GM12878 (cell line): ENCODE measurements around the gene WDR72. TPM values are rescaled to one million over a fixed set of nuclear protein-coding genes. Genes with fewer than 3 reads are reported as not detected.

Experiments used
- ATAC-seq: fragments of 200-7000 bp; cut with Tn5 transposase; 3 replicates; pipeline ENCODE4 v1.9.1; 2020; ENCODE audit warnings: mild to moderate bottlenecking, moderate library complexity
- BruUV-seq: library from RNA; stranded (reverse); fragments of 400-500 nt; replicated peaks from 2 replicates; lab custom pipeline; 2021; lab: Mats Ljungman, UMichigan
- CTCF ChIA-PET: fragments of 300-600 bp; sonication (Branson Sonifier 250); formaldehyde crosslinking; extraction: SDS; loops from one replicate; lab custom pipeline; 2021; ENCODE audit warnings: inconsistent platforms; lab: Yijun Ruan, JAX
- POLR2A ChIA-PET: fragments of 350-600 bp; formaldehyde crosslinking; extraction: SDS; loops from one replicate; lab custom pipeline; 2021; ENCODE audit warnings: inconsistent platforms; lab: Charles Lee
- RAD21 ChIA-PET: fragments of 300-600 bp; sonication (Branson Sonifier 250); formaldehyde crosslinking; loops from one replicate; lab custom pipeline; 2023; ENCODE audit warnings: antibody characterized with exemption; ENCODE audit not compliant: unreplicated experiment; lab: Charles Lee
- SMC1A ChIA-PET: fragments of 300-600 bp; sonication (Branson Sonifier 250); formaldehyde crosslinking; loops from one replicate; lab custom pipeline; 2023; ENCODE audit not compliant: unreplicated experiment, uncharacterized antibody; lab: Charles Lee
- DNase-seq: peaks from one replicate; pipeline ENCODE4 v3.0.0-alpha.2; 2011; ENCODE audit warnings: low read depth, low spot score
- FAIRE-seq: peaks from 3 replicates; lab custom pipeline; 2011; peaks lifted over from hg19 to GRCh38; lab: Jason Lieb, UNC
- H2AFZ ChIP-seq: 2 replicates; pipeline ENCODE4 v1.6.0; 2011; ENCODE audit warnings: low read depth, low read length, control low read depth; ENCODE audit not compliant: control insufficient read depth
- H3K27ac ChIP-seq: 2 replicates; pipeline ENCODE4 v1.5.1; 2011; ENCODE audit warnings: control low read depth; ENCODE audit not compliant: control insufficient read depth, insufficient read depth
- H3K27me3 ChIP-seq, 2 experiments: replicated peaks in 1 of 2; 2 replicates each; pipeline versions ENCODE4 v1.6.0 to v1.6.1; 2011; ENCODE audit warnings: low read length in 1 of 2; ENCODE audit not compliant: control insufficient read depth in 2 of 2, insufficient read depth in 2 of 2
- H3K36me3 ChIP-seq, 2 experiments: 2 replicates each; pipeline ENCODE4 v1.5.1; 2011; ENCODE audit warnings: low read length in 1 of 2; ENCODE audit not compliant: control insufficient read depth in 2 of 2, insufficient read depth in 2 of 2
- H3K4me1 ChIP-seq: 2 replicates; pipeline ENCODE4 v1.6.1; 2011; ENCODE audit warnings: mild to moderate bottlenecking, low read length, moderate library complexity, mixed read lengths; ENCODE audit not compliant: control insufficient read depth, insufficient read depth
- H3K4me2 ChIP-seq: 2 replicates; pipeline ENCODE4 v1.6.0; 2011; ENCODE audit warnings: control low read depth; ENCODE audit not compliant: control insufficient read depth, insufficient read depth
- H3K4me3 ChIP-seq: fragments of 200-600 bp; sonication (generic); 2 replicates; pipeline ENCODE4 v1.5.1; 2016
- H3K79me2 ChIP-seq: 2 replicates; pipeline ENCODE4 v1.6.0; 2011; ENCODE audit warnings: low read length; ENCODE audit not compliant: control insufficient read depth, insufficient read depth
- H3K9ac ChIP-seq: 2 replicates; pipeline ENCODE4 v1.8.0; 2011; ENCODE audit warnings: low read length, control low read depth, mixed read lengths; ENCODE audit not compliant: control insufficient read depth, insufficient read depth
- H3K9me3 ChIP-seq: replicated peaks from 3 replicates; pipeline ENCODE4 v1.5.1; 2011; ENCODE audit warnings: mild to moderate bottlenecking, low read length; ENCODE audit not compliant: control insufficient read depth, insufficient read depth
- H4K20me1 ChIP-seq: 2 replicates; pipeline ENCODE4 v1.6.0; 2011; ENCODE audit not compliant: control insufficient read depth, insufficient read depth
- CHD2 ChIP-seq: IDR thresholded peaks from 2 replicates; pipeline ENCODE4 v1.6.1; 2011; ENCODE audit warnings: low read depth, low read length, improper control_type of control experiment, borderline replicate concordance
- DPF2 ChIP-seq: fragments of 450-650 bp; IDR thresholded peaks from 2 replicates; pipeline ENCODE4 v1.6.1; 2017; ENCODE audit warnings: mild to moderate bottlenecking
- IKZF1 ChIP-seq: fragments of 450-650 bp; conservative IDR thresholded peaks from 2 replicates; pipeline ENCODE4 v1.6.1; 2017; ENCODE audit warnings: antibody characterized with exemption, mild to moderate bottlenecking
- IKZF2 ChIP-seq, 2 experiments: fragments of 450-650 bp; IDR thresholded peaks; 2 replicates each; pipeline ENCODE4 v1.6.1; 2017; ENCODE audit warnings: mild to moderate bottlenecking in 2 of 2, moderate library complexity in 2 of 2
- MEF2B ChIP-seq: fragments of 450-650 bp; IDR thresholded peaks from 2 replicates; pipeline ENCODE4 v1.6.1; 2018; ENCODE audit warnings: mild to moderate bottlenecking, moderate library complexity; ENCODE audit not compliant: partially characterized antibody, poor library complexity, severe bottlenecking
- SMAD1 ChIP-seq: fragments of 450-650 bp; IDR thresholded peaks from 2 replicates; pipeline ENCODE4 v1.6.1; 2018; ENCODE audit warnings: mild to moderate bottlenecking, low read depth; ENCODE audit not compliant: partially characterized antibody
- YY1 ChIP-seq: IDR thresholded peaks from 2 replicates; pipeline ENCODE4 v1.6.1; 2011; ENCODE audit warnings: low read depth, mild to moderate bottlenecking, low read length
- ZBTB33 ChIP-seq: fragments of 450-650 bp; IDR thresholded peaks from 2 replicates; pipeline ENCODE4 v1.6.1; 2017; ENCODE audit warnings: mild to moderate bottlenecking
- ZNF217 ChIP-seq: fragments of 450-650 bp; IDR thresholded peaks from 2 replicates; pipeline ENCODE4 v1.6.1; 2017; ENCODE audit warnings: antibody characterized with exemption, mild to moderate bottlenecking
- ZSCAN29 ChIP-seq: fragments of 450-650 bp; IDR thresholded peaks from 2 replicates; pipeline ENCODE4 v1.6.1; 2017; ENCODE audit warnings: mild to moderate bottlenecking, moderate library complexity
- ZZZ3 ChIP-seq: IDR thresholded peaks from 2 replicates; pipeline ENCODE4 v1.6.1; 2011; ENCODE audit warnings: low read depth; ENCODE audit not compliant: control insufficient read depth, insufficient read length
- WGBS: methylation state at CpG from one replicate; pipeline ENCODE4 v1.1.6; 2016; ENCODE audit warnings: low lambda C conversion rate; ENCODE audit not compliant: insufficient replicate concordance, insufficient coverage; ENCODE audit errors: missing lambda C conversion rate; 5-methylcytosine and 5-hydroxymethylcytosine counted together
- in situ Hi-C: fragments of 300-500 bp; cut with MboI; formaldehyde crosslinking; loops from 9 replicates; pipeline ENCODE4 v1.14.3; 2018; ENCODE audit warnings: mixed read lengths
- intact Hi-C: fragments of 100-400 bp; cut with micrococcal nuclease; formaldehyde crosslinking; loops from one replicate; pipeline ENCODE4 v1.14.2; 2022; ENCODE audit not compliant: unreplicated experiment
- polyA plus RNA-seq, 11 experiments: library from polyadenylated mRNA; depleted of rRNA in 4 of 11; unstranded in 6 of 11; stranded (reverse) in 5 of 11; fragments of >200 nt; fragmentation: Nextera tagmentation in 4 of 11; fragmentation: Illumina TruSeq in 1 of 11; extraction: Ambion mirVana in 4 of 11; extraction: Trizol in 1 of 11; gene quantifications; 1 replicate in 1 of 11; 2 replicates in 10 of 11; pipeline versions ENCODE4 v1.2.1 to v1.2.3, GENCODE V29; 2011 to 2016; ENCODE audit warnings: inconsistent platforms in 2 of 11, missing spikeins in 2 of 11, low read depth in 1 of 11
- total RNA-seq, 4 experiments: library from RNA; depleted of rRNA in 3 of 4; stranded (reverse); fragments of >200 nt in 3 of 4; fragmentation: Illumina TruSeq in 1 of 4; extraction: Trizol in 1 of 4; gene quantifications; 2 replicates each; pipeline versions ENCODE4 v1.2.1 to v1.2.3, GENCODE V29; 2013 to 2021
- TF ChIP-seq, protein P1 (sequence below): fragments of 450-650 bp; IDR thresholded peaks from 2 replicates; pipeline ENCODE4 v1.6.1; 2017; ENCODE audit warnings: low read depth, mild to moderate bottlenecking, moderate library complexity

WDR72 gene
- total and polyA plus RNA-seq, 10 of the 15 experiments (the other 5 are each of a cell fraction or from before 2014, with no cell fraction given): 0.03 TPM; not detected in 9

DNA sequence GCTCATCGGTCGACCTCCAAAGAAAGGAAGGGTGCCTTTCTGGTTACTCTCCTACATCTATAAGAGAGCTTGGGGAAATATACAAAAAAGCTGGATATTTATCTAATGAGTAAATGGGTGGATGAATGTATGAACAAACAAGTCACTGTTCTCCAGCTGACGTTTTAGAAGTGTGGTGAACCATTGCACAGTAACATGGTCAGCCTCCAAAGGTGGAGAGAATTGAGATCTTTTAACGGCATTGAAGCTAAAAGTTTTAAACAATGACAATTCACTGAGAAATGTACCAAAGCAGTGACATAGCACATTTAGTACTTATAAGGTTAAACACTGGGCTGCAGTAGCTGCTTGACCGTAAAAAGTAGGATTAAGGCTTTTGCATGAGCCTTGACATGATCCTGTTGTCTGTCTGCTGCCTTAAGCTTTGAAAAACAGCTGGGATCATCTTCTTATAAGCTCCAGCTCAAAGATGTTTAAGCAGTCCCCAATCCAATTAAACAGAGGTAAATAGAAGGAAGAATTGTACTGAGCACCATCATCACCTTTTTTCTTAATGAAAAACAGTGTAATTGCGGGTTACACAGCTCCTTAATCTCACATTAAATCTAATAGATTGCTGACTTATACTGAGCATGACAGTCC, 222.9 kb downstream of the WDR72 start:
- WGBS: 18% methylated on average over 6 of the region's 6 CpGs
- no TSS peak for BruUV-seq
- Histone ChIP-seq H3K79me2 (no peaks in the 10 kb centered on the region), H3K4me2 (no peak overlapping the region), H3K36me3 (no peaks in the 10 kb centered on the region), H3K4me3 (no peak overlapping the region)
- DNase-seq (no peak), FAIRE-seq (no peak)
- RAD21 ChIA-PET: no interaction called here
- in situ Hi-C loops: no loop called here
- no peak for TF ChIP-seq DPF2
- TF ChIP-seq IKZF2 (IDR thresholded peaks at IDR 0.05): no peak
- TF ChIP-seq CHD2: no peak
- TF ChIP-seq, protein P1, sequence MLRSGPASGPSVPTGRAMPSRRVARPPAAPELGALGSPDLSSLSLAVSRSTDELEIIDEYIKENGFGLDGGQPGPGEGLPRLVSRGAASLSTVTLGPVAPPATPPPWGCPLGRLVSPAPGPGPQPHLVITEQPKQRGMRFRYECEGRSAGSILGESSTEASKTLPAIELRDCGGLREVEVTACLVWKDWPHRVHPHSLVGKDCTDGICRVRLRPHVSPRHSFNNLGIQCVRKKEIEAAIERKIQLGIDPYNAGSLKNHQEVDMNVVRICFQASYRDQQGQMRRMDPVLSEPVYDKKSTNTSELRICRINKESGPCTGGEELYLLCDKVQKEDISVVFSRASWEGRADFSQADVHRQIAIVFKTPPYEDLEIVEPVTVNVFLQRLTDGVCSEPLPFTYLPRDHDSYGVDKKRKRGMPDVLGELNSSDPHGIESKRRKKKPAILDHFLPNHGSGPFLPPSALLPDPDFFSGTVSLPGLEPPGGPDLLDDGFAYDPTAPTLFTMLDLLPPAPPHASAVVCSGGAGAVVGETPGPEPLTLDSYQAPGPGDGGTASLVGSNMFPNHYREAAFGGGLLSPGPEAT: no peak
- no peak for TF ChIP-seq ZNF217
- TF ChIP-seq, all 136 proteins: peak for 0
- H3K27ac ChIP-seq: no peak overlapping the region
- ATAC-seq: no peak
- no peaks in the 10 kb centered on the region for H3K9me3 ChIP-seq
- no peaks in the 10 kb centered on the region; a peak in 1 of 4 replicates for H3K27me3 ChIP-seq
- H4K20me1 ChIP-seq: no peaks in the 10 kb centered on the region
- intact Hi-C loops: no loop called here
- ChIA-PET POLR2A (no interaction called here), CTCF (interaction anchor here (1.1 kb wide), 1 partner anchor 10 kb away, joined by 8 read pairs; no protein-coding TSS in a partner anchor), SMC1A (interaction anchor here (1.4 to 1.8 kb wide), 2 partner anchors 10 to 13 kb away, joined by 6 read pairs; no protein-coding TSS in a partner anchor)
- no peak overlapping the region for H2AFZ ChIP-seq
- no peaks in the 10 kb centered on the region for H3K4me1 ChIP-seq
- H3K9ac ChIP-seq: no peak overlapping the region

DNA sequence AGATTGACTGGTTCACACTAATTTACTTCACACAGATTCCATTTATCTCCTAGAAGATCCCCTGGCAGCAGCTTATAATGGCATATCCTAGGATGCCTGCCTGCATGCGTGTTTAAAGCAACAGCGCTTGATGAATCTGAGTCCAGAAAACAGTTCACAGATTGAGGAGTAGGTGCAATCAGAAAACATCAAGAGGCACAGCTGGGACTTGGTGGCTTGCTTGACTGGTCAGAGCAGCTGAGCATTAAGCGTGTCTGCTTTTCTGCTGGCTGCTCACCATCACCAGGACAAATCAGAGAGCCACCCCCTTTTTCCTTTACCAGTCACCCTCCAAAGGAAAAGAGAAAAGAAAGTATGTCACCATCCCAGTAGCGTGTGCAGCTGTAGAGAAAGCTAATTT, 223.6 kb downstream of the WDR72 start:
- H3K36me3 ChIP-seq: no peaks in the 10 kb centered on the region
- WGBS: 11% methylated on average over 4 of the region's 4 CpGs
- no peak for DNase-seq
- no peaks in the 10 kb centered on the region for H4K20me1 ChIP-seq
- H3K4me3 ChIP-seq: no peak overlapping the region
- H3K9ac ChIP-seq: no peak overlapping the region
- H2AFZ ChIP-seq: no peak overlapping the region
- ChIA-PET CTCF (no interaction called here), POLR2A (no interaction called here), SMC1A (interaction anchor here (1.8 kb wide), 1 partner anchor 14 kb away, joined by 6 read pairs; no protein-coding TSS in a partner anchor), RAD21 (no interaction called here)
- ATAC-seq: no peak
- H3K27ac ChIP-seq: no peak overlapping the region
- no peak overlapping the region for H3K4me2 ChIP-seq
- in situ Hi-C loops: no loop called here
- no peaks in the 10 kb centered on the region; a peak in 1 of 4 replicates for H3K27me3 ChIP-seq
- no peaks in the 10 kb centered on the region for H3K79me2 ChIP-seq
- H3K9me3 ChIP-seq: no peaks in the 10 kb centered on the region
- no TSS peak for BruUV-seq
- intact Hi-C loops: no loop called here
- H3K4me1 ChIP-seq: no peaks in the 10 kb centered on the region
- no peak for FAIRE-seq
- TF ChIP-seq, protein P1: no peak
- TF ChIP-seq IKZF1: no peak
- TF ChIP-seq YY1: no peak
- TF ChIP-seq ZSCAN29: no peak
- TF ChIP-seq MEF2B: no peak
- no peak for TF ChIP-seq ZZZ3
- TF ChIP-seq SMAD1: no peak
- no peak for TF ChIP-seq ZBTB33
